SHP77 treated with DMSO at 0.1 percent for 48 hours (cell line): Measurements from ENCODE around the gene GIMAP2.

Source experiments
- DNase-seq: peaks from one replicate; lab custom pipeline; 2025; lab: John Stamatoyannopoulos, UW

Gene GIMAP2

DNA sequence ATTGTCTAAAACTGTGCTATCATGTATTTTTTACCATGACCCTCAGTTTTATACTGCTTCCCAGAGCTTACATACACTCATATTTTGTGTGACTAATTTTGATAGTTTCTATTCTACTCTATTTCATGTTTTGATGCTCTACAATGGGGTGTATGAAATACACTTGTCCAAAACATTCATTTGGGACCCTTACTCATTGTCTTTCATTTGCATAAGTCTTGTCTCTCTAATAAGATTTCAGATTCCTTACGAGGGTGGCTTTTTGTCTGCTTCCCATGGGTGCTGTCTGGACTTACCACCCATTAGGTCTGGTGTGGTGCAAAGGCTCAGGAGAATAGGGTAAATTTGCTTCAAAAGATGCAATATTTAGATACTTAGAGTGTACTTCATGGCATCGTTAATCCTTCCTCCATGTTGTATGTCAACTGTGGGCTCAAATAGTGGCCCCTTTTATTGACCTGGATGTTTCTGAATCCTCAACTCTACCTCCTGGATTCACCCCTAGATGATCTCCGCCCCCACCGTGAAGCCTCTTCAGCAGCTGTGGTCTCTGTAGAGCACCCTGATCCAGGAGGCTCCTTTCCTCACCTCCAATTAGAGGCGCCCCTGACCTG lies 48.1 kb downstream of the GIMAP2 start:
- DNase-seq: no peak

DNA sequence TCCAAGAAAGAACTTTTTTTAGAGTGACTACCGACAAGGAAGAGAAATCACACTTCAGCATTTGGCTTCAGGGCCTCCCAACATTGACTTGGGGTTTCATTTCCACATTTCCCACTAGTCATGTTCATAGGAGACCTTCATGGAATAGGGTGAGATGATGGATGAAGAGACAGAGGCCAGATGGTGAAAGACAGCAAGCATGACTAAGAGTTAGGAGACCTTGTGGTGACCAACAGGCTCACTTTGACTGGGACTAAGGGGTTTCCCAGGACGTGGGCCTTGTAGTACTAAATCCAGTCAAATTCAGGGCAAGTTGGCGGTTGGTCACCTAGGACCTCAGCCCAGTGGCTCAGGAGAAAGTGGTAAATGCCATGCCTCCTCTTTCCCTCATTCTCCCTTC lies 48.7 kb downstream of the GIMAP2 start:
- DNase-seq: no peak

- no peak for DNase-seq
Observed at GRCh38 chr7:150735596-150736358, 50.3 kb downstream of the GIMAP2 start.

DNA sequence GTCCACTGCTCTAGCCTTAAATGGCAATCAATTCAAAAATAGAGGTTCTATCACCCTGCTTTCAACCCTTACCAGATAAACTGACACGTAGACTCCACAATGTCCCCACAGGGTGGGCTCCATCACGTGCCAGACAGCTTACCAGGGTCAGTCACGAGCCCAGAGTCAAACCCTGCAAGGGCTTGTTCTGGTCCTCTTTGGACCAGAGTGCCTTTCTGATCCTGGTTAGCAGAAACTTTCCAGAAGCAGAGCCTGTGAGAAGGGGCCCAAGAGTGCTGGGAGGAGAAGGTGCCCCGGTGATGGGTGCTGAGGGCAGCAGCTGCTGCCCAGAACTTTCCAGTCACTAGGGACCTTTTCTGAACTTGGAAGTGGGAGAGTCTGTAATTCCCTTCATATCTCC lies 51.4 kb downstream of the GIMAP2 start:
- DNase-seq: no peak

DNA sequence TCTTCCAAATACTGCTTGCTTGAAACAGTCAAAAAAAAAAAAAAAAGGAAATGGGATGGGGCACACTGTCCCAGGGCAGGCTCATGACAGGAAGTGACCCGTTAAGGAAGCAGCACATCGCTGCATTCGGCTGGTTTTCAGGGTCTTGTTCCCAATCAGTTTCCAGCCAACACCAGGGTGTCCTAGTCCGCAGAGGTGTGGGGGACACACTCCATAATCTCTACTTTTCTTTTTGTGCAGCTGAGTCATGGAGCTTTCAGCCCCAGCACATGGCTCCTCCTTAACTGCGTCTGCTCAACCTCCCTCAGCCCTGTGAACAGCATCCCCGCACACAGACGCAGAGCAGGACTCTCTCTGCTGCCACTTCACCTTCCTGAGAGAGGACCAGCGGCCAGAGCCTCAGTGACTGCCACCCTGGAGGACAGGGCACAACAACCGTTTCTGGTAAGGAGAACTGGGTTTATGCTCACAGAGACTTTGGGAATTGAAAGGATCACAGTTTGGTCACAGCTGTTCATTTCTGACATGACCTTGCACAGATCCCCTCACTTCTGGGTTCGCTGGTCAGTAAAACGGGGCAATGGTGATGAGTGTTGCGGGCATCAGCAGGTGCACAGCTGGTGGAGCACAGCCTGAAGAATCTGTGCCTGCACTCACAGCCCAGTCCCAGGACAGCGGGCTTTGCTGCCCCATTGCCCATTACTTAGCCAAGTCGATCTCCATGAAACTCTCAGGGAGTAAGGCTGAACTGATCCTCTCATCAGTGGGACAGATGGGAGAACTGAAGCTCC lies 52.0 kb downstream of the GIMAP2 start, which contains the start of gene GIMAP5:
TSS of gene GIMAP5 (plus strand) at position 154 of the 791 bp plus-strand sequence. CDS start 3,467 bp downstream, outside the sequence.
- no peak for DNase-seq

DNA sequence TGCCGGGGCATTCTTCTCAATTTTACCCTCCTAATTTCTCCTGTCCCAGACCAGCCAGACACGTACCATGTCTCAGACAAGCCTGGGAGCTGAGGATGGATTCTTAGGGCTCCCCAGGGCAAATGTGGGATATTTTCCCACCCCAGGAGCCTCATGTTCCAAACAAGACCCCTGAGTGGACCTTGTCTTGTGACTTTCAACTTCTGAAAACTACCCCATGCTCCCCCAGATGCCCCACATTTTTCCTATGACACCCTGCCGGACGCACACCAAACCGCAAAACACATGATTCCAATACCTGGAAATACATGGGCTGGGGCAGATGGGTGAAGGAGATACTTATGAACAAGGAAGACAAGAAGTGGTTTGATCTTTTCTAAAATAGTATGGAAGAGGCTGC lies 52.6 kb downstream of the GIMAP2 start:
- DNase-seq: no peak

DNA sequence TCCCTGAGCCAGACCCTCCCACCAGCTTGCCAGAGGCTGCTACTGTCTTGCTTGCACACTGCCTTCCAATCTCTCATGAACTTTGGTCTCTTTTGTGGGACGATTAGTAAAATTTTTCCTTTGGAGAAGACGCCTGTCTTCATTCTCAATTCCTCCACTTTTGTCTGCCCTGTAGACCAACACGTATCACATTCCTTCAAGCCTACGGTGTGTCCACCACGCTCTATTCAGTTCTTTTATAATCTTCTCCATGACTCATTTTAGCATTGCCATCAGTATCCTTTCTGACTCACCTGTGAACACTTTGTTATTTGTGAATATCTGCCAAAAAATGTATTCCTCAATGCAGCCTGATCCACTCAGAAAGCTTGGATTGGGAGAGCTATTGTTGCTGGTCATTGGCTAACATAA lies 53.1 kb downstream of the GIMAP2 start:
- DNase-seq: no peak

DNA sequence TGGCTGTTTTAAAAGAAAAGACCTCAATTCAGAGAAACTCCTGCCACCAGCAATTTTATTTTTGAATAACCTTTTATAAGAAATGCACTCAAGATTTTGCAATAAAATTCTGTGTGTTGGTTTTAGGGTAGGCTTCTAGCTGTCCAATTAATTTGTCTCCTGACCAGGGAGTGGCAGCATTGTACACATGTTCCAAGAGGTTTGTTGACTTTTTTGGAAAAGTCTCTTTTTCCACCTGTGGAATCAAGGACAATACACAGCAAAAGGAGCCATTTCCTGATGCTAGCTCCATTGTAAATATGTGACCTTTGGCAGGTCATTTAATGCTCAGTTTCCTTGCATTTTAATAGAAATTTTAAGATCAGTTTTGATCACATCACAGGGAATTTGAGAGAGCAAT lies 53.5 kb downstream of the GIMAP2 start:
- no peak for DNase-seq

DNA sequence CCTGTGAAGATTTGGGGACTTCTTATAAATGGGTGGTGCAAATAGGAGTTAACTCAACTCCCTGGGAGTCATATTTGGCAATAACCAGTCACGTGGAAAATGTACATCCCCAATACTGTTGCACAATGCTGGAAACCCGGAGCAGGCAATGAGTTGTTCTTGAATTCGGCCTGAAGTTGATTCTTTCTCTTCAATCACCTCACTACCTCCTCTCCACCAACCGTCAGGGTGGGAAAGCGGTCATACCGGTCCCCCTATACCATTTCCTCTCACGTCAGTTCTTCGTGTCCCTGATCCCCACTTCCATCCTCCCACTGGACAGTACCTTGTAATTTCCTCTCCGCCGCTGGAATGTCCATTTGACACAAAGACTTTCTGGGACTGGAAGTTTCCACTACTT lies 54.5 kb downstream of the GIMAP2 start:
- no peak for DNase-seq

GRCh38 chr7:150742286-150742968 lies 56.9 kb downstream of the GIMAP2 start:
- DNase-seq: no peak
